K562 (cell line): ENCODE results near the gene GLT1D1. TPM values are rescaled to one million over a fixed set of nuclear protein-coding genes. Genes with fewer than 3 reads are reported as not detected.

Source experiments
- ELK1 ChIP-seq: sonication (generic); formaldehyde crosslinking; IDR thresholded peaks from 2 replicates; pipeline ENCODE4 v1.8.1; 2022; ENCODE audit warnings: missing genetic modification reagents
- ETV6 ChIP-seq, 3 experiments: fragments of 150-350 bp in 1 of 3; sonication (generic) in 1 of 3; formaldehyde crosslinking in 1 of 3; IDR thresholded peaks; 2 replicates each; pipeline versions ENCODE4 v1.6.1 to v1.8.0; 2014 to 2022; ENCODE audit warnings: borderline replicate concordance in 2 of 3, low read depth in 2 of 3, antibody characterized with exemption in 1 of 3, low read length in 1 of 3, mild to moderate bottlenecking in 1 of 3, missing genetic modification reagents in 1 of 3
- FOXJ2 ChIP-seq: fragments of 200-800 bp; sonication (Bioruptor generic); IDR thresholded peaks from 2 replicates; pipeline ENCODE4 v1.6.1; 2016; ENCODE audit warnings: missing genetic modification characterization, missing compliant biosample characterization
- PRDM10 ChIP-seq: fragments of 450-650 bp; IDR thresholded peaks from 2 replicates; pipeline ENCODE4 v1.6.1; 2018; ENCODE audit not compliant: partially characterized antibody
- polyA plus RNA-seq, 8 experiments: library from polyadenylated mRNA; depleted of rRNA in 4 of 8; stranded (reverse) in 5 of 8; unstranded in 3 of 8; fragments of >200 nt; fragmentation: Nextera tagmentation in 2 of 8; fragmentation: Illumina TruSeq in 1 of 8; extraction: Ambion mirVana in 2 of 8; extraction: Trizol in 1 of 8; gene quantifications; 2 replicates each; pipeline versions ENCODE4 v1.2.1 to v1.2.3, GENCODE V29; 2011 to 2014; ENCODE audit warnings: inconsistent platforms in 1 of 8, missing spikeins in 1 of 8
- total RNA-seq, 7 experiments: library from RNA; depleted of rRNA in 6 of 7; stranded (reverse); fragments of >200 nt in 6 of 7; fragmentation: Illumina TruSeq in 2 of 7; extraction: Trizol in 2 of 7; gene quantifications; 2 replicates each; pipeline versions ENCODE4 v1.2.1 to v1.2.3, GENCODE V29; 2011 to 2021; ENCODE audit warnings: low replicate concordance in 1 of 7
- TF ChIP-seq, protein P1 (sequence below): fragments of 450-650 bp; IDR thresholded peaks from 2 replicates; pipeline ENCODE4 v1.6.1; 2016; ENCODE audit warnings: missing biosample characterization, missing genetic modification characterization
- TF ChIP-seq, protein P2 (sequence below), 2 experiments: fragments of 450-650 bp; IDR thresholded peaks; 2 replicates each; pipeline ENCODE4 v1.6.1; 2018; ENCODE audit warnings: mild to moderate bottlenecking in 2 of 2, low read depth in 1 of 2; ENCODE audit not compliant: partially characterized antibody in 2 of 2

Gene GLT1D1
- total and polyA plus RNA-seq, 9 of the 15 experiments (the other 6 are each of a cell fraction or from before 2014, with no cell fraction given), result 0.04 TPM; not detected in 8

GRCh38 chr12:128807161-128807724 is 46.0 kb upstream of the GLT1D1 start (continued):
- no peak for TF ChIP-seq PRDM10
- TF ChIP-seq FOXJ2, result no peak
- TF ChIP-seq ETV6 (IDR thresholded peaks at IDR 0.05; ENCODE audit: borderline replicate concordance in 1 of 2, low read depth in 2 of 2, low read length in 1 of 2), result no peak
- no peak for TF ChIP-seq ETV6 (CRISPR knock-in tag; IDR thresholded peaks at IDR 0.05; ENCODE audit: borderline replicate concordance)
- TF ChIP-seq, protein P1, sequence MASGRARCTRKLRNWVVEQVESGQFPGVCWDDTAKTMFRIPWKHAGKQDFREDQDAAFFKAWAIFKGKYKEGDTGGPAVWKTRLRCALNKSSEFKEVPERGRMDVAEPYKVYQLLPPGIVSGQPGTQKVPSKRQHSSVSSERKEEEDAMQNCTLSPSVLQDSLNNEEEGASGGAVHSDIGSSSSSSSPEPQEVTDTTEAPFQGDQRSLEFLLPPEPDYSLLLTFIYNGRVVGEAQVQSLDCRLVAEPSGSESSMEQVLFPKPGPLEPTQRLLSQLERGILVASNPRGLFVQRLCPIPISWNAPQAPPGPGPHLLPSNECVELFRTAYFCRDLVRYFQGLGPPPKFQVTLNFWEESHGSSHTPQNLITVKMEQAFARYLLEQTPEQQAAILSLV (tag), result no peak
- TF ChIP-seq, protein P2, sequence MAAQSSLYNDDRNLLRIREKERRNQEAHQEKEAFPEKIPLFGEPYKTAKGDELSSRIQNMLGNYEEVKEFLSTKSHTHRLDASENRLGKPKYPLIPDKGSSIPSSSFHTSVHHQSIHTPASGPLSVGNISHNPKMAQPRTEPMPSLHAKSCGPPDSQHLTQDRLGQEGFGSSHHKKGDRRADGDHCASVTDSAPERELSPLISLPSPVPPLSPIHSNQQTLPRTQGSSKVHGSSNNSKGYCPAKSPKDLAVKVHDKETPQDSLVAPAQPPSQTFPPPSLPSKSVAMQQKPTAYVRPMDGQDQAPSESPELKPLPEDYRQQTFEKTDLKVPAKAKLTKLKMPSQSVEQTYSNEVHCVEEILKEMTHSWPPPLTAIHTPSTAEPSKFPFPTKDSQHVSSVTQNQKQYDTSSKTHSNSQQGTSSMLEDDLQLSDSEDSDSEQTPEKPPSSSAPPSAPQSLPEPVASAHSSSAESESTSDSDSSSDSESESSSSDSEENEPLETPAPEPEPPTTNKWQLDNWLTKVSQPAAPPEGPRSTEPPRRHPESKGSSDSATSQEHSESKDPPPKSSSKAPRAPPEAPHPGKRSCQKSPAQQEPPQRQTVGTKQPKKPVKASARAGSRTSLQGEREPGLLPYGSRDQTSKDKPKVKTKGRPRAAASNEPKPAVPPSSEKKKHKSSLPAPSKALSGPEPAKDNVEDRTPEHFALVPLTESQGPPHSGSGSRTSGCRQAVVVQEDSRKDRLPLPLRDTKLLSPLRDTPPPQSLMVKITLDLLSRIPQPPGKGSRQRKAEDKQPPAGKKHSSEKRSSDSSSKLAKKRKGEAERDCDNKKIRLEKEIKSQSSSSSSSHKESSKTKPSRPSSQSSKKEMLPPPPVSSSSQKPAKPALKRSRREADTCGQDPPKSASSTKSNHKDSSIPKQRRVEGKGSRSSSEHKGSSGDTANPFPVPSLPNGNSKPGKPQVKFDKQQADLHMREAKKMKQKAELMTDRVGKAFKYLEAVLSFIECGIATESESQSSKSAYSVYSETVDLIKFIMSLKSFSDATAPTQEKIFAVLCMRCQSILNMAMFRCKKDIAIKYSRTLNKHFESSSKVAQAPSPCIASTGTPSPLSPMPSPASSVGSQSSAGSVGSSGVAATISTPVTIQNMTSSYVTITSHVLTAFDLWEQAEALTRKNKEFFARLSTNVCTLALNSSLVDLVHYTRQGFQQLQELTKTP (IDR thresholded peaks at IDR 0.05; ENCODE audit: low read depth in 1 of 2, partially characterized antibody in 2 of 2), result no peak
- TF ChIP-seq ELK1, result no peak
